Measurements from ENCODE around the gene NBL1.

The NBL1 gene

DNA sequence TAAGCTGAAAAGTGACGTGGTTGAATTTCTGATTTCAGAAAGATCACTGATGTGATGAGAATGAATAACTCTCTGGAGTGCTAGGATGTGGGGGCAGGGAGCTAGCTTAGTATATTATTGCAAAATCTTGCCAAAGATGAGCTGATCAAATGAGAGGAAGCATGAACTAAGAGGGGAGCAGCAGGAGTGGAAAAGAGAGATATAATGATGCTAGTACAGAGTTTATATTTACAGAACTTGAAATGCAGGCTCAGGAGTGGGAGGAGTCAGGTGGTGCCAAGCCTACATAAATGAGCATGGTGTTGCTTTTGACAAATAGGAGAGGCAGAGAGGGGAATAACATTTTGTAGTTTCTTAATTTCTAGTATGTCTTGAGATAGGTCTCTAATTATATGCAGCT lies 38.1 kb upstream of the NBL1 start:
- no peaks in the 10 kb centered on the region for H3K9me3 ChIP-seq (replicated peaks; ENCODE audit: insufficient read depth, low read length)
- H4K20me1 ChIP-seq (ENCODE audit: insufficient read depth, low read length): peaks cover 60% of the 10 kb centered on the region
- no peaks in the 10 kb centered on the region for H3K9me2 ChIP-seq (replicated peaks; ENCODE audit: insufficient read depth, low read length)
- no peak for DNase-seq
- no peak overlapping the region for H3K27ac ChIP-seq (ENCODE audit: low read length)
- no peak overlapping the region for H3K4me3 ChIP-seq (ENCODE audit: low read length)
- H2AFZ ChIP-seq (ENCODE audit: low read length): no peak overlapping the region
- H3K4me1 ChIP-seq (ENCODE audit: low read length): no peaks in the 10 kb centered on the region
- no peak for TF ChIP-seq EZH2phosphoT487 (IDR thresholded peaks at IDR 0.05; ENCODE audit: low read length)
- TF ChIP-seq, protein P1, sequence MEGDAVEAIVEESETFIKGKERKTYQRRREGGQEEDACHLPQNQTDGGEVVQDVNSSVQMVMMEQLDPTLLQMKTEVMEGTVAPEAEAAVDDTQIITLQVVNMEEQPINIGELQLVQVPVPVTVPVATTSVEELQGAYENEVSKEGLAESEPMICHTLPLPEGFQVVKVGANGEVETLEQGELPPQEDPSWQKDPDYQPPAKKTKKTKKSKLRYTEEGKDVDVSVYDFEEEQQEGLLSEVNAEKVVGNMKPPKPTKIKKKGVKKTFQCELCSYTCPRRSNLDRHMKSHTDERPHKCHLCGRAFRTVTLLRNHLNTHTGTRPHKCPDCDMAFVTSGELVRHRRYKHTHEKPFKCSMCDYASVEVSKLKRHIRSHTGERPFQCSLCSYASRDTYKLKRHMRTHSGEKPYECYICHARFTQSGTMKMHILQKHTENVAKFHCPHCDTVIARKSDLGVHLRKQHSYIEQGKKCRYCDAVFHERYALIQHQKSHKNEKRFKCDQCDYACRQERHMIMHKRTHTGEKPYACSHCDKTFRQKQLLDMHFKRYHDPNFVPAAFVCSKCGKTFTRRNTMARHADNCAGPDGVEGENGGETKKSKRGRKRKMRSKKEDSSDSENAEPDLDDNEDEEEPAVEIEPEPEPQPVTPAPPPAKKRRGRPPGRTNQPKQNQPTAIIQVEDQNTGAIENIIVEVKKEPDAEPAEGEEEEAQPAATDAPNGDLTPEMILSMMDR (IDR thresholded peaks at IDR 0.05; ENCODE audit: low read length): no peak
- no peak for TF ChIP-seq EZH2 (optimal IDR thresholded peaks at IDR 0.05; ENCODE audit: low read depth, low read length)
- H3K36me3 ChIP-seq (replicated peaks; ENCODE audit: insufficient read depth, low read length): no peaks in the 10 kb centered on the region
- no peaks in the 10 kb centered on the region for H3F3A ChIP-seq (ENCODE audit: insufficient read depth, low read length)
- no peak overlapping the region for H3K4me2 ChIP-seq (ENCODE audit: low read depth, low read length)
- no peaks in the 10 kb centered on the region for H3K27me3 ChIP-seq (replicated peaks; ENCODE audit: insufficient read depth, low read length)
- H3K79me2 ChIP-seq (ENCODE audit: low read length): peaks cover 98% of the 10 kb centered on the region
- H3K9ac ChIP-seq (ENCODE audit: low read length): no peak overlapping the region

DNA sequence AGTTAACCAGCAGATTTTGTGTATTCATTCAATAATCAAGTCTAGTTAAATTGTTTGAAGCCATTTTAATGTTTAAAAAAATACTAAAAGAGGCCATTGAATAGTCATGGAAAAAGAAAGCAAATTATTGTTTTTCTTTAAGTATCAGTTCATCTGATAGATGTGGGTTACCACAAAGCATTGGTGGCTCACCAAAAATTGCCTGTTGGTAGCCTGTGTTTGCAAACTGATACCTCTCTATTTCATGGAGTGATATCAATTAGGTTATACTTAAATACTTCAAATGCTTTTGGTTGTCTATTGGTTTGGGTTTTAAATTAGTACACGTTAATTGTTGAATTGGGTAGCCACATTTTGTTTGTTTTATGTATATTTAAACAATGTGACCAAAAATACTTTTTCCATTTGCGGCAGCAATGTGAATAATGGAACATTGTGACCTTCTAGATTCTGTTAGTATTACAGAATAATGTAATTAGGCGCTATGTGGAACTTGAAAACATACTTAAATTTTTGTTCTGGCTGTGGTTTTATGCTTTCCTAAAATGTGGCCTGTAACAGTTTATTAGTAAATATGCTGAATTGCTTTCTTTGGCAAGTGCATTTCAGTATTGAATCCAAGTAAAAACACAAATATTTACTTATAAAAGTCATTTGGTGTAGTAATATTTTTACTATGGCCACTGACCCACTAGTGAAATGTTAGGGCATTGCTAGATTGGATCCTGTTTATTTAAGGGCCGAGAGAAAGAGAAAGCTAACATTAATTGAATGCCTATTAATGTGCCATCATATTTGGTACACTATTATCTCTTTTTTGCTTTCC lies 37.1 kb upstream of the NBL1 start:
- Histone ChIP-seq H3F3A (ENCODE audit: insufficient read depth, low read length) (no peaks in the 10 kb centered on the region), H2AFZ (ENCODE audit: low read length) (no peak overlapping the region), H3K27me3 (replicated peaks; ENCODE audit: insufficient read depth, low read length) (no peaks in the 10 kb centered on the region), H3K9ac (ENCODE audit: low read length) (no peak overlapping the region), H3K79me2 (ENCODE audit: low read length) (peaks cover 91% of the 10 kb centered on the region), H4K20me1 (ENCODE audit: insufficient read depth, low read length) (peaks cover 51% of the 10 kb centered on the region), H3K27ac (ENCODE audit: low read length) (no peak overlapping the region), H3K4me3 (ENCODE audit: low read length) (no peak overlapping the region), H3K4me2 (ENCODE audit: low read depth, low read length) (no peak overlapping the region), H3K9me3 (replicated peaks; ENCODE audit: insufficient read depth, low read length) (no peaks in the 10 kb centered on the region), H3K4me1 (ENCODE audit: low read length) (no peaks in the 10 kb centered on the region), H3K36me3 (replicated peaks; ENCODE audit: insufficient read depth, low read length) (no peaks in the 10 kb centered on the region), H3K9me2 (replicated peaks; ENCODE audit: insufficient read depth, low read length) (no peaks in the 10 kb centered on the region)
- DNase-seq: no peak
- no peak for TF ChIP-seq EZH2phosphoT487 (IDR thresholded peaks at IDR 0.05; ENCODE audit: low read length)
- TF ChIP-seq EZH2 (optimal IDR thresholded peaks at IDR 0.05; ENCODE audit: low read depth, low read length): no peak
- TF ChIP-seq, protein P1 (IDR thresholded peaks at IDR 0.05; ENCODE audit: low read length): no peak

DNA sequence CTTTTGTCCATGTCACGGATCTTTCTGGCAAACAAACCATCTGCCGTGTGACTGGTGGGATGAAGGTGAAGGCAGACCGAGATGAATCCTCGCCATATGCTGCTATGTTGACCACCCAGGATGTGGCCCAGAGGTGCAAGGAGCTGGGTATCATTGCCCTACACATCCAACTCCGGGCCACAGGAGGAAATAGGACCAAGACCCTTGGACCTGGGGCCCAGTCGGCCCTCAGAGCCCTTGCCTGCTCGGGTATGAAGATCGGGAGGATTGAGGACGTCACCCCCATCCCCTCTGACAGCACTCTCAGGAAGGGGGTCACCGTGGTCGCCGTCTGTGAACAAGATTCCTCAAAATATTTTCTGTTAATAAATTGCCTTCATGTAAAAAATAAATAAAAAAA lies 35.9 kb upstream of the NBL1 start:
- no peaks in the 10 kb centered on the region for H3K36me3 ChIP-seq (replicated peaks; ENCODE audit: insufficient read depth, low read length)
- H3K9me3 ChIP-seq (replicated peaks; ENCODE audit: insufficient read depth, low read length): no peaks in the 10 kb centered on the region
- no peaks in the 10 kb centered on the region for H3F3A ChIP-seq (ENCODE audit: insufficient read depth, low read length)
- no peak for TF ChIP-seq EZH2 (optimal IDR thresholded peaks at IDR 0.05; ENCODE audit: low read depth, low read length)
- TF ChIP-seq, protein P1 (IDR thresholded peaks at IDR 0.05; ENCODE audit: low read length): no peak
- no peak for TF ChIP-seq EZH2phosphoT487 (IDR thresholded peaks at IDR 0.05; ENCODE audit: low read length)
- H3K4me2 ChIP-seq (ENCODE audit: low read depth, low read length): no peak overlapping the region
- H3K9ac ChIP-seq (ENCODE audit: low read length): no peak overlapping the region
- H3K27me3 ChIP-seq (replicated peaks; ENCODE audit: insufficient read depth, low read length): no peaks in the 10 kb centered on the region
- H3K79me2 ChIP-seq (ENCODE audit: low read length): peaks cover 87% of the 10 kb centered on the region
- H2AFZ ChIP-seq (ENCODE audit: low read length): no peak overlapping the region
- H3K9me2 ChIP-seq (replicated peaks; ENCODE audit: insufficient read depth, low read length): no peaks in the 10 kb centered on the region
- H4K20me1 ChIP-seq (ENCODE audit: insufficient read depth, low read length): peaks cover 44% of the 10 kb centered on the region
- H3K4me3 ChIP-seq (ENCODE audit: low read length): no peak overlapping the region
- no peak overlapping the region for H3K27ac ChIP-seq (ENCODE audit: low read length)
- no peaks in the 10 kb centered on the region for H3K4me1 ChIP-seq (ENCODE audit: low read length)
- DNase-seq: no peak
